HG03520 (cell line): ENCODE results near the gene ANKRD35.
"Not testable (repeated sequence)": the region's sequence is repeated elsewhere in the genome, so short reads cannot be mapped to it uniquely, and the experiment has no call there.

Experiments
- ATAC-seq: cut with Tn5 transposase; IDR thresholded peaks from one replicate; pipeline ENCODE4 v1.9.1; 2021; ENCODE audit warnings: mild to moderate bottlenecking, moderate library complexity; ENCODE audit not compliant: unreplicated experiment

ANKRD35 gene

DNA sequence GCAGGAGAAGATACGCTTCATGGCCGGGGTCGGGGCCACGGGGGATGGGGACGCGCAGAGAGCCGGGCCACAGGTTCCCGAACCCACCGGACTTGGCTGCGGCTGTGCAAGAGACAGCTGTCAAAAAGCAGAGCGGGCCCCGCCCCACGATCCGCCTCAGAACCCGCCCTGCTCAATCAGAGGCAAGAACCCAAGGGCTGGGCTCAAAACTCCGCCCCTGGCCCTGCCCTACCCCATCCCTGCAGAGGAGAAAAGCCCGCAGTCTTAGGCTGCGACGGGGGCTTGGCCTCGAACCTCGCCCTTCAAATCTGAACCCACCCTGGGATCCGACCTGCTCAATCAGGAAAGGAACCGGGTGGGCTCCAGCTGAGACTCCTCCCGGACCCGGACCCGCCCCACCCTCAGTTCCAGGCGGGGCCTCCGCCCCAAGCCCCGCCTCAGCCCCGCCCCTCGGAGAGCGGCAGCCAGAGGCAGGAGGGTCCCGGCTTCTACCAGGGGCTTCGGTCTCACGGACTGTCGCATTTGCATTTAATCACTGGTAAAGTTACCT is at the start of gene ANKRD35:
Gene ANKRD35, minus strand, starts transcription at position 129 of the 550 bp plus-strand sequence. Its CDS starts 108 bp downstream, at position 21.
- peak; percentile 96 for ATAC-seq

DNA sequence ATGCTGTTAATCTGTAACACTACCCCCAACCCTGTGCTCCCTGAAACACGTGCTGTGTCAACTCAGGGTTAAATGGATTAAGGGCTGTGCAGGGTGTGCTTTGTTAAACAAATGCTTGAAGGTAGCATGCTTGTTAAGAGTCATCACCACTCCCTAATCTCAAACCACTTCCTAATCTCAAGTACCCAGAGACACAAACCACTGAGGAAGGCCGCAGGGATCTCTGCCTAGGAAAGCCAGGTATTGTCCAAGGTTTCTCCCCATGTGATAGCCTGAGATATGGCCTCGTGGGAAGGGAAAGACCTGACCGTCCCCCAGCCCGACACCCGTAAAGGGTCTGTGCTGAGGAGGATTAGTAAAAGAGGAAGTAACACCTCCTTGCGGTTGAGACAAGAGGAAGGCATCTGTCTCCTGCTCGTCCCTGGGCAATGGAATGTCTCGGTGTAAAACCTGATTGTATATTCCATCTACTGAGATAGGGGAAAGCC is 46.9 kb upstream of the ANKRD35 start:
- ATAC-seq = not testable (repeated sequence)

- no peak for ATAC-seq
Measured at GRCh38 chr1:145927916-145928643, 42.4 kb upstream of the ANKRD35 start.

- ATAC-seq = peak; percentile 96
Measured at GRCh38 chr1:145927063-145927886, 41.6 kb upstream of the ANKRD35 start, which contains the start of gene RBM8A. Gene RBM8A (minus strand): TSS chr1:145927484. CDS start chr1:145927426, 58 bp downstream.

DNA sequence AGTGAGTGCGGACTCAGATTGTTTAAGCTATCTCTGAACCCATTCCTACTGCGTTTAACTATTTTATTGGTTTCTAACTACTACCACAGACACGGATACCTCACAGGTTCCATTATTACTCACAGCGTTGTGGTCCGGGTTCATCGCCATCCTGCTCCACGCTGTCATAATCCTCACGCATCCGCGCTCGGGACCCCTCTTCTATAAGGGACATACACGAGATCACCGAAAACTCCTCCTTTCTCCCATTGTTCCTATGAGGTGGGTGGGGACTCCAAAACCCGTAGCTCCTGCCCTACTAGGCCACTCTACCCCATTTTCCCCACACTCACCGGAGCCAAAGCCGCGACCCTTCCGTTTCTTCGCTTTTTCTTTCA is 41.0 kb upstream of the ANKRD35 start:
- peak; percentile 3 for ATAC-seq

DNA sequence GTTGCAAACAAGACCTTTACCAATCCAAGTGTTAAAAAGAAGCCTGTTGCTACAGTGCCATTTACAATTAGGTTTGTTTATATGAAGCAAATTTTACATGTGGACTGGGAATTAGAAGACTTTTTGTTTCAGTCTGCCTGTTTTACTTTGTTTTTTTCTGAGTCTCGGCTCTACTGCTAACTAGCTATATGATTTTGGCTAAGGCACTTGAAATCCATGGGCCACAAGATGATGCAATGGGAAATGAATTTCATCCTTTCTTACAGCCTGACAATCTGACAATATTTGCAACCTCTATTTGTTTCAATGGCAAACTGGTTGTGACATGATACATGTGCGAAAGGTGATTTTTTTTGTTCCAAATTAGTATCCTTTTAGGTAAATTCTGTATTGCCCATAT is 36.6 kb upstream of the ANKRD35 start:
- ATAC-seq = no peak

DNA sequence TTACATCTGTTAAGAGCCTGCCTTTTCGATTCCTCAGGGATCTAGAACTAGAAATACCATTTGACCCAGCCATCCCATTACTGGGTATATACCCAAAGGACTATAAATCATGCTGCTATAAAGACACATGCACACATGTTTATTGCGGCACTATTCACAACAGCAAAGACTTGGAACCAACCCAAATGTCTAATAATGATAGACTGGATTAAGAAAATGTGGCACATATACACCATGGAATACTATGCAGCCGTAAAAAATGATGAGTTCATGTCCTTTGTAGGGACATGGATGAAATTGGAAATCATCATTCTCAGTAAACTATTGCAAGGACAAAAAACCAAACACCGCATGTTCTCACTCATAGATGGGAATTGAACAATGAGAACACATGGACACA is 34.6 kb upstream of the ANKRD35 start:
- not testable (repeated sequence) for ATAC-seq

GRCh38 chr1:145918992-145919939 is 33.6 kb upstream of the ANKRD35 start:
- ATAC-seq = no peak

DNA sequence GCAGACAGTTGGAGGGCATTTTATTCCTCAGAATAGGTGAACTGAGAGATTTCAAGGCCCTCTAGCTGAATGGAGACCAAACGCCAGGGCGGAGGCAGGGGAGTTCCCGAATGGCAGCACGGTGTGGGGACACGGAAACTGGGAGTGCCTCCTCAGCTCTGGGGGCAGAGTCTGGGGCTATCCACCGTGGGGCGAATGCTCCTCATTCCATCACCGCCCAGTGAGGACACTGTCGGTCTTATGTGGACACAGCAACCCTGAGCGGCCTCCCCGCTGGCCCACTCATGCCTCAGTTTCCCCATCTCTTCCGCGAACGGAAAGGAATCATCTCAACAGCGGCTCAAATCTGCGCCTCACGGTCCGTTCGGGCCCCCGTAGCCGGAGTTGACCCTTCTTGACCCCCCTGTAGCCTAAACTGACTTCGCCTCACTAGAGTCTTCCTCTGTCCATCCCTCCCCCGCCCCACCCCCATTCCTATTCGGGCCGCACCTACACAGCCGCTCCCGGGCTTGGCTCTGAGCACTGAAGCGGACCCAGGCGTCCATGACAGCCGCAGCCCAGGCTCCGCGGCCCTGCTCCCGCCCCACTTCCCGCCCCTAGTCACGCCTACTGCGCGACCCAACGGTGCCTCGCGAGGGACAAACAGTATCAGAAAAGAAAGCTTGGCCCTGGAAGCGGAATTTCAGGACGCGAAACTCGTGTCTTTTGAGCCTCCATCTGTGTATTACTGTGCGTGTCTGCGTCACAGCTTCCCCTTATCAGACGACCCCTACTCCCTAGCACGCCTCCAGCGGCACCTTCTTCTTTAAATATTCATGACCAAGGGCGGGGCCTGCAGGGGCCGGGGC is 32.7 kb upstream of the ANKRD35 start, which contains the start of gene PEX11B:
Gene PEX11B, minus strand, starts transcription at position 574 of the 848 bp plus-strand sequence. Its CDS starts 29 bp downstream, at position 545.
- peak; percentile 71 for ATAC-seq

DNA sequence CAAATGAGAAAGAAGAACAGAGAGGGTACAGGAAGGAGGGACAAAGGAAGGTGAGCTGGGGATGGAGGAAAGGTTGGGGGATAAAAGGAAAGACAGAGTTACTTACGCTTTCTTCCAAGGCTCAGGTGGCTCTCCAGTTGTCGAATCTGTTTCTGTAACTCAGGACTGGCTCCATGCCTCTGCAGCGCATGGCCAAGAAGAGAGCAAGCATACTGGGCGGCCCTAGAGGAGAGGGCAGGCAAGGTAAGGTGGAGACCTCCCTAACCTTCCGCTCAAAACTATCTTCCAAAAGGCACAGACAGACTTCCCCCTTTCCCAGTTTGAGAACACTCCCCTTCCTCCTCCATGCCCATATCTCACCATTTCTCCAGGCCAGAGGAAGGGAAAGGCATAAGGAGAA is 31.9 kb upstream of the ANKRD35 start:
- no peak for ATAC-seq

DNA sequence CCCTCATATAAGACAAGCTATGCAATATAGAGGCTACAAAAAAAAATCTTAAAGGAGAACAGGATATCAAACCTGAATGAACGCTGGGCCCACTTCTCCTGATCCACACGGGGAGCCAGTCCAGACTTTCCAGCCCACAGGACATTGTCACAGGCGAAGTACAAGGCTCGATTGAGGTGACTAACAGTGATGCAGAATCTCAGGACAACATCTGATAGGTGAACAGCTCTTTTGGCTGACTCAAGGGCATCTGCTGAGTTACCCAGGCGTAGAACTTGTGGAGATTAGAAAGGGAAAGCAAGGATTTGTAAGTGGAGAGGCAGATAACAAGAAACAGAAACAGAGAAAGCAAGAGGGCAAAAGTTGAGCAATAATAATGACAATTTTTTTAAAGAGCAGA is 31.1 kb upstream of the ANKRD35 start:
- no peak for ATAC-seq

DNA sequence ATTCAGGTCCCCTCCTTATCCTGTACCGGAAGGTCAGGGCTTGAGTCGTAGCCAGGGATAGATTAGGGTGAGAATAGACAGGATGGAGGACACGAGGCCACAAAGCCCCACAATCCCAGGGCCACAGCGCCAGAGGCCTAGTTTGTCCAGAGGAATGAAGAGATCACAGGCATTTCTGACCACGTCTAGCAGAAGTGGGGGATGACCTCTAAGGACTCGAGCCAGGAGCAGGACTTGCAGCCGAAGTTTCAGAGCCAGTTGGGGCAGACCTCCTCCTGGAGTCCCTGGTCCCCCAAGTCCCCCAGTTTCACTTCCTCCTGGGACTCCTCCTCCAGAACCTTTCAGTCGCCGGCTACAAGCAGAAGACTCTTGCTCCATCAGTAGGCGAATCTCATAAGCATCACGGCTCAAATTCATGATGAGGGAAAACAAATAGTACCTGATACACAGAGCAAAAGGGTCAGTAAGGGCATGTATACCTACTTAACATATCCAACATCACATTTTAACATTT is 26.5 kb upstream of the ANKRD35 start:
- no peak for ATAC-seq

GRCh38 chr1:145908653-145909052 is 23.0 kb upstream of the ANKRD35 start:
- ATAC-seq = no peak

- ATAC-seq = no peak
Measured at GRCh38 chr1:145906954-145907753, 21.5 kb upstream of the ANKRD35 start.

GRCh38 chr1:145901312-145902021 is 15.8 kb upstream of the ANKRD35 start:
- ATAC-seq = no peak

DNA sequence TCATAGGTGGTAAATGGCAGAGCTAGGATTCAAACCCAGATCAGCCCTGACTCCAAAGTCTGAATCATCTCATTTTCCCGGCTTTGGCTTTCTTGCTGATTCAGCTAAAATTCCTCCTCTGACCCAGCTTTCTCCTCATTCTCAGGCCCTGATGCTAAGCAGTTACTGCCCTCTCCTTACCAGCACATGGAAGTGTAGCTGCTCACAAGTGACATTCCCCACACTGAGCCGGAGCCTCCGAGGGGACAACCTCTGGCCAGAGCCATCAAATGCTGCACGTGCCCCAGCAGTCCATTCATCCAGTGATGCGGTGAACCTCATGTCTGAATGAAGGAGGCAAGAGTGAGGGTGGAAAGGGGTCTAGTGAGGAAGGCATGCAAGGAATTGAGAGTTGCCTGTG is 13.1 kb upstream of the ANKRD35 start:
- ATAC-seq = no peak

GRCh38 chr1:145897969-145898368 is 12.3 kb upstream of the ANKRD35 start:
- no peak for ATAC-seq

- ATAC-seq = no peak
Measured at GRCh38 chr1:145895471-145895870, 9.8 kb upstream of the ANKRD35 start.
